NCI-H345 treated with DMSO at 0.1 percent for 48 hours (cell line): ENCODE results near the gene ATP2A3.

Source experiments
- DNase-seq: peaks from one replicate; lab custom pipeline; 2025; ENCODE audit not compliant: unreplicated experiment; lab: John Stamatoyannopoulos, UW

Gene ATP2A3

GRCh38 chr17:3974138-3974687, 10.0 kb upstream of the ATP2A3 start:
- no peak for DNase-seq

DNA sequence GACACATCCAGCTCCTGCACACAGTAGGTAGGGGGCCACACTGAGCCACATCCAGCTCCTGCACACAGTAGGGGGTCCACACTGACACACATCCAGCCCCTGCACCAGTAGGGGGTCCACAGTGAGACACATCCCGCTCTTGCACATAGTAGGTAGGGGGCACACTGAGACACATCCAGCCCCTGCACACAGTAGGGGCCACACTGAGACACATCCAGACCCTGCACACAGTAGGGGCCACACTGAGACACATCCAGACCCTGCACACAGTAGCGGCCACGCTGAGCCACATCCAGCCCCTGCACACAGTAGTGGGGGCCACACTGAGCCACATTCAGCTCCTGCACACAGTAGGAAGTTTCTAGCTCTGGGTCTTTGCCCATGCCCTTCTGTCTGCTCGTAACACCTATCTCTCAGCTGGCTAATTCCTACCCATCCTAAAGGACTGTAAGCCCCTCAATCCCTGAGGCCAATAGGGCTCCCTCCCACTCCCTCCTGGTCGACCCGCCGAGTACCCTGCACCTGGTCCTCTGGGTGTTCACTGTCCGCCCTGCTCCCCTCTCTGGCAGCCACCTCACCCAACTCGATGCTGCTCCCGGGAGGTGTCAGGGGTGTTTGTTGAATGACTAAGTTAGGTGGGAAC, 9.4 kb upstream of the ATP2A3 start:
- DNase-seq, result no peak

DNA sequence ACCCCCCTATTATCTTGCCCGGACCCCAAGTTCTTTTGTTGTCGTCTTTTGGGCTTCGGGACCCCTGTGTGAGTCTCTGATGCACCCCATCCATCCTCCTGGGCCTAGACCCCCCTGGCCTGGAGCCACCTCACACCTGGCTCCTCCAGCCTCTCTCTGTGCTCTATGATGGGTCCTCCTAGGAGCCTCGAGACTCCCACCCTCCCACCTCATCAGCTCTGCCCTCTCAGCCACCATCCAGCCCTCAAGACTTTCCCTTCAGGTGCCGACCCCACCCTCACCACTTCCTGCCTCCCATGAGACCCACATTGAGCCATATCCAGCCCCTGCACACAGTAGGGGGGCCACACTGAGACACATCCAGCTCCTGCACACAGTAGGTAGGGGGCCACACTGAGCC, 8.7 kb upstream of the ATP2A3 start:
- DNase-seq, result no peak

DNA sequence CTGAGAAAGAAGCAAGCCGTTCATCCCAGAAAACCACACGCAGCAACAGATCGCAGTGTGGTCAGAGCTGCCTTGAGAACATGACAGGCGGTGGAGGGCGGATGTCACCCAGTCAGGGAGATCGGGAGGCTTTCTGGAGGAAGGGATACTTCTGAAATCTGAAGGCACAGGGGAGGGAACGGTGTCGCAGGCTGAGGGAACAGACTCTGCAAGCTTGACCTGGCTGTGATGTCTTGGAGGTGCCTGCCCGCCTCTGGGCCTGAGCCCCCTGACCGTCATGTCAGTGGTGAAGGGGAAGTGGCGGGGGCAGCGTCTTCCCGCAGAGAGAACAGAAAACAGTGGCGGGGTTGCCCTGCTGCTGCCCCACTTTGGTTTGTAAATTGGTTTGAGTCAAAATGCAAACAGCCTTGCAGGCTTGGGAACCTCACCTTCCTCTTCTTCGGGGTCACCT, 8.1 kb upstream of the ATP2A3 start:
- no peak for DNase-seq

DNA sequence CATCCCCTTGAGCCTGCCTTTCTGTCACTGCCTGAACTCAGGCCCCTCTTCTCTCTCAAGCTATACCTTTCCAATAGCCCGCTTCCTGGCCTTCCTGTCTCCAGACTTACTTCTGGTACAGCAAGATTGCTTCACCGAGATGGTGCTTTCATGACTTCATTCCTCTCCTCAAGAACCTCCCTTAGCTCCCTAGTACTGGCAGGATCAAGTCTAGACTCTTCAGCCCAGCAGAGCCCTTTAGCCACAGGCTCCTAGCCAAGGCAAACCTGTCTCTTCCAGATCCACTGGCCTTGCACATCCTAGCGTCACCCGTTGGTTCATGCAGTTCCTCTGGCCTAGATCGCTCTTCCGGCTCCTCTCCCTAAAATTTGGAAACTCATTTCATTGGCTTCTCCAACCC, 6.4 kb upstream of the ATP2A3 start:
- DNase-seq, result no peak

GRCh38 chr17:3969963-3970362, 5.7 kb upstream of the ATP2A3 start:
- no peak for DNase-seq

DNA sequence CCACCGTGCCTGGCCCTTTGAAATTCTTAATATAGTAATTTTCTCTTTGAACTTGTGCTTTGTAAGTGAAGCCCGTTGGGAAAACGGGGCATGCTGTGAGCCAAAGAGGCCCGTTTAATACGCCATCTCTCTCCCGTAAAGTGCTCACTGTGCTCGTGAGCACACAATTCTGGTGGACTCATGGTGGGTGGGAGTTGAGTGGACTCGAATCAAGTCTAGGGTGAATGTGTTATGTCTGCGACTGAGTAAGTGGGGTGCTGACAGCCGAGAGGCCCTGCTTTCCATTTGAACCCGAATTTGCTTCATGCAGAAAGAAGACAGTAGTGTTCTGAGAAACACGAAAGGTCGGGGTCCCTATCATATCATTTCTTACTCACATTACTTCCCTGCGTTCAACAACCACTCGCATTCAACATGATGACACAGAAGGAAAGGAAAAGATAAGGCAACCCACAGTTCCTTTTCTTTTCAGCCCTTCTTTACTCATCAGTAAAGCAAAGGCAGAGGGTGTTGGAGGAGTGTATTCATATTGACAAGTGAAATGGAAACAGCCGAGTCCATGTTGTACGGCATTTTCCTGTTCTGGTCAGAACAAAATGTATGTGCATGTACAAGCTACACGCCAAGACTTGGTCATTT, 4.8 kb upstream of the ATP2A3 start:
- no peak for DNase-seq

- no peak for DNase-seq
Observed at GRCh38 chr17:3968015-3968414, 3.8 kb upstream of the ATP2A3 start.

DNA sequence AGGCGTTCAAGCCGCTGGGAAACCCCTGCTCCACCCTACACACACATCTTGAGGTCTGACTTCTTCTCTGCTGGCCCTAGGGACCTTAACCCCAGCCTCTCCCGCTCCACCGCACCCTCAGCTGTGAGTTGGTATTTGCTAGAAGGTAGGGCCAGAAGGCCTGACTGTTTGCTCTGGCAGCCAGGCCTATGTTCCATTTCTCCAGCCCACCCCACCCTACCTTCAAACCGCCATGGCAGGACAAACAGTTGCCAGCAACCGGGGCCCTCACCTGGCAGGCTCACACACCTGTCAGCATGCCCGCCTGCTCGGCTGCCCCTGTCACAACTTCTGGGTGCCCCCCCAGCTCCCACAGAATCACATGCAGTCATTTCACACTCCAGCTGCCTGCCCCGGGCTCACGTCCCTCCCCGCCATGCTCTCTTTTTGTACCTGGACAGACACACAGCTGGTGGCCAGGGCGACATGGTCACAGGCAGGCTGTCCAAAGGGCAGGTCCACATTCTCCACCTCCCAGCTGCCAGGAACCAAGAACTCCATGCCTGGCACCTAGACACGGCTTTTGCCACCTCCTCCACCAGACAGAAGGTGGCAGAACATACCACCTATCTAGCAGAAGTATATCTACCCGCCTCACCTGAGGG, 2.6 kb upstream of the ATP2A3 start:
- no peak for DNase-seq

DNA sequence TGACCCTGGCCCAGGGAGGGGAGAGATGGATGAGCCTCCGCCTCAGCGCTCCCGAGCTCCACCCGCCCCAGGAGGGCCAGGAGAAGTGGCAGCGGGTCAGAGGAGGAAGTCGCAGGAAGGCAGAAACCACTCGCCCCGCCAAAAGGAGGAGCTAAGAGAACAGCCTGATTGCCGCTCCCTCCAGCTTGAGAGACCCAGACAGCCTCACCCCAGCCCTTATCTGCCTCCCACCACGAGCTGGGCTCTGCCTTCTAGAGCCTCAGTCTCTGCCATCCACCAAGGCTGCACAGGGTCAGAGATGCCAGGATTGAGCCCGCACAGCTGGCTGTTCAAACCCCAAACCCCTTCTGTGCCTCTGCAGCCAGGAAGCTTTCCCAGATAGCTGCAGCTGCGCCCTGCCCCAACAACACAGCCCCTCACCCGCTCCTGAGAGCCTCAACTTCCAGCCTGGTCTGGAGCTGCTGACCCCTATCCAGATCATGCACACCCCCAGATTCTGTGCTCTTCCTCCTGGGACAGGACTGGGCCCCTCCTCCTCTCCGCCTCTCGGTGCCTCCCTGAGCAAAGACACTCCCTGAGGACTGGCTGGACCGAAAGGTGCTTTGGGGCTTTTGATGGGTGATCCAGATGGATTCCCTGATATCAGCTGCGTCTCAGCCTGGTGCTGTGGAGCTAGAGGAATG, 1.0 kb upstream of the ATP2A3 start:
- peak; percentile 31 for DNase-seq

GRCh38 chr17:3963237-3964201, 718 bp downstream of the ATP2A3 start:
- DNase-seq, result no peak

- no peak for DNase-seq
Observed at GRCh38 chr17:3962965-3963236, 1.3 kb downstream of the ATP2A3 start.

DNA sequence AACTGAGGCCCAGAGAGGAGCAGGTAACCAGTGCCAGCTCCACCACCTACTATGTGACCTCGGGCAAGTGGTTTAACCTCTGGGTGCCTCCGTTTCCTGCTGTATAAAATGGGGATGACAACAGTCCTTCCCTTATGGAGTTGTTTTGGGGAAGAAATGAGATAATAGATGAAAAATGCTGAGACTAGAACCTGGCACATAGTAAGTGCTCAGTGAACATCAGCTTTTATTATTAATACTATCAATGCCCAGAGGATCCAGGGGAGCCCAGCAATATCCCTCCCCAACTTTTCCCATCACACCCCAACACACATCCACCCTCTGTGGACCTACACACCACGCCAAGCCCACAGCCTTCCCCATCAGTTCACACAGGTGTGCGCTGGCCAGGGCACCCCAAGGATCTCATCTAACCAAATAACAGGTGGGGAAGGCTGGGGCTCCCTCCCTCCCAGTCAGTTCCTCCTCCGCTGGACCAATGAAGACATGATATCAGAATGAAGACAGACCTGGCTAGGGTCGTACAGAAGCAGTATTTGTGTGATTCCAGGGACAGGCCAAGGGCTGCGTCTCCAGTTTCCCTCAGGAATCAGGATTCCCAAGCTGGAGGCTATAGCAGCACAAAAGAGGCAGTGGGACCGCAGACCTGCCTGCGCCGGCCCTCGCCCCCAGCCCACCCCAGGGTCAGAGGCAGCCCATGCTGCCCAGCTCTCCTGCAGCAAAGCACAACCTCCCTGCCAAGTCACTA, 1.8 kb downstream of the ATP2A3 start:
- no peak for DNase-seq

- DNase-seq, result no peak
Observed at GRCh38 chr17:3961564-3962047, 2.6 kb downstream of the ATP2A3 start.

- no peak for DNase-seq
Observed at GRCh38 chr17:3960764-3961163, 3.5 kb downstream of the ATP2A3 start.

DNA sequence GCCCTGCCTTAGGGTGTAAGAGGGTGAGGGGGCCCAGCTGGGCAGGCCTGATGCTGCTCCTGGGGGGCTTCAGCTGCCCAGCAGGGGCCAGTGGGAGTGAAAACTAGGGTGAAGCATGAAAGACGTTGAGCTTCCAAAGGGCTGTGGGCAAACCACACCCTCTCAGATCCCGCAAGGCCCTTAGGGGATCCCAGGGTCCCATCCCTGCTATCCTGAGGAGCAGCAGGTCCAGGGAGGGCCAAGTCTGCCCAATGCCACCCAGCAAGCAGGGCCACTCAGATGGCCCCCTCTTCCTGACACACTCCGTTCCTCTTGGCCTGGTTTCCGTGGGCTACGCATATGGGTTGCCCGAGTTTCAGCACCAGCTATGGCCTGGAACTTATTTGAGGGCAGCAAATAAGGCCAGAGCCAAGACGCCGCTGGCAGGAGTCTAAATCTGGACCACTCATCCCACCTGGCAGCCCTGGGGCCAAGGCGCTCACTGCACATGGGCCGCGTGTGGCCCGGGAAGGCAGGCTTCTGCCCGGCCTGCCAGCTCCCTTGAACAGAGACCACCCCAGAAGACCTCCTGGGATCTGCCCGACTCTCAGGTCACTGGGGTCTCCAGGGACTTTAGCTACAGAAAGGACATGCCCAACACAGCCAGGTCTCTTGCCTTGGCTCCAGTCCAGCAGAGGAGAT, 4.2 kb downstream of the ATP2A3 start:
- DNase-seq, result no peak

- DNase-seq, result peak; percentile 71
Observed at GRCh38 chr17:3959295-3959899, 4.8 kb downstream of the ATP2A3 start.

DNA sequence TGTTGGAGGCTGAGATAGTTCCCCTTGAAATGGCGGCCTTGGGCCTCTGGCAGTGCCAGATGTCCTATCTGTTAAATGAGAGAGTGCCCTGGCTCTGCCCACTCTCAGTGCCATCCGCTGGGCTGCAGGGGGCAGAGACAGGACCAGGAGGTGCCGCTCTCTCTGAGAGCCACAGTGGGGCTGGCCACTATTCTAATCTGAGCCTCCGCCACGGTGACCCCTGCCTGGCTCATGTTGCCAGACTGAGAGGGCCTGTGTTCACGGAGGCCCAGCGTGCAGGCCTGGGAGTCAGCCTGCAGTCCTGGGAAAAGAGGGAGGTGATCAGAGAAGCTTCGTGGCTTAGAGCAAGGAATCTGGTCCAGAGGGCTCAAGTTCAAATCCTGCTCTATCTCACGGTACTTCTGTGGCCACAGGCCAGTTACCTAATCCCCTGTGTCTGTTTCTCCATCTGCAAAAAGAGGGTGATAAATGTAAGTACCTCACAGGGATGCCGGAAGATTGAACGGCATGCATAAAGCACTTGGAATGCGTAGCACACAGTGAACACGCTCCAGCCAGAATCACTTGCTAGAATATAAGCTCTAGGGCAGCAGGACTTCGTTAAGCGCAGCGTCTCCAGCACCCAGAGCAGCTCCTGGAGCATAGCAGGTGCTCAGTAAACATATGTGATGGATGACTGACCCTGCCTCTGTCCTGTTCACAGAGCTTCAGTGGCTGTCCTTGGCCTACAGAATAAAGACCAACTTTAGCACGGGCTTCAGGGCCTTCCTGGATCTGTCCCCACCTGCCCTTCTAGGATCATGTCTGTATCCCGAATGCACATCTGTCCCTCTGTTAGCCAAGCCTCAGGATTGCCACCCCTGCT, 6.3 kb downstream of the ATP2A3 start:
- DNase-seq, result no peak
